A549 (cell line): ENCODE results near the gene HMCES. TPM values are rescaled to one million over a fixed set of nuclear protein-coding genes. Genes with fewer than 3 reads are reported as not detected.
"Not testable (repeated sequence)": the region's sequence is repeated elsewhere in the genome, so short reads cannot be mapped to it uniquely, and the experiment has no call there.

Source experiments
- ATAC-seq, 2 experiments: fragments of 200-7000 bp in 1 of 2; fragments of >200 bp in 1 of 2; cut with Nextera tagmentation in 1 of 2; cut with Tn5 transposase in 1 of 2; 3 replicates each; pipeline versions ENCODE4 v1.8.0 to v1.9.1; 2018 to 2020; ENCODE audit warnings: mild to moderate bottlenecking in 1 of 2, moderate library complexity in 1 of 2
- CTCF ChIA-PET: fragments of 300-600 bp; sonication (Branson Sonifier 250); formaldehyde crosslinking; extraction: SDS; loops from one replicate; lab custom pipeline; 2021; ENCODE audit warnings: antibody characterized with exemption, inconsistent platforms; lab: Yijun Ruan, JAX
- POLR2A ChIA-PET: fragments of 350-600 bp; formaldehyde crosslinking; extraction: SDS; loops from one replicate; lab custom pipeline; 2021; ENCODE audit warnings: antibody characterized with exemption, inconsistent platforms; lab: Yijun Ruan, JAX
- DNase-seq, 2 experiments: peaks; one replicate each; pipeline versions ENCODE4 v3.0.0 to v3.0.0-alpha.2; 2011 to 2016; ENCODE audit warnings: low read depth in 1 of 2, low spot score in 1 of 2
- FAIRE-seq: peaks from 2 replicates; lab custom pipeline; 2011; peaks lifted over from hg19 to GRCh38; lab: Jason Lieb, UNC
- H3K27ac ChIP-seq, 2 experiments: fragments of >200 bp; sonication (Bioruptor Twin); formaldehyde crosslinking; 3 replicates each; pipeline ENCODE4 v1.5.1; 2016 to 2017
- H3K4me1 ChIP-seq: fragments of >200 bp; sonication (Bioruptor Twin); formaldehyde crosslinking; 3 replicates; pipeline ENCODE4 v1.6.1; 2016
- H3K4me2 ChIP-seq: fragments of >200 bp; sonication (Bioruptor Twin); formaldehyde crosslinking; 3 replicates; pipeline ENCODE4 v1.6.1; 2016
- H3K4me3 ChIP-seq: fragments of >200 bp; sonication (Bioruptor Twin); formaldehyde crosslinking; 3 replicates; pipeline ENCODE4 v1.5.1; 2016
- H3K9me3 ChIP-seq: fragments of >200 bp; sonication (Bioruptor Twin); formaldehyde crosslinking; 3 replicates; pipeline ENCODE4 v1.6.1; 2016
- CEBPB ChIP-seq, 2 experiments: fragments of >200 bp in 1 of 2; sonication (Bioruptor Twin) in 1 of 2; formaldehyde crosslinking in 1 of 2; IDR thresholded peaks; 2 replicates each; pipeline ENCODE4 v1.6.1; 2012 to 2016
- CHD4 ChIP-seq: fragments of 200-600 bp; sonication (generic); IDR thresholded peaks from 2 replicates; pipeline ENCODE4 v1.6.1; 2016; ENCODE audit warnings: antibody characterized with exemption, mild to moderate bottlenecking, borderline replicate concordance
- CTCF ChIP-seq: fragments of >200 bp; sonication (Bioruptor Twin); formaldehyde crosslinking; IDR thresholded peaks from 3 replicates; pipeline ENCODE4 v1.5.1; 2016
- ESRRA ChIP-seq: fragments of 150-350 bp; IDR thresholded peaks from 2 replicates; pipeline ENCODE4 v1.6.1; 2014; ENCODE audit warnings: mild to moderate bottlenecking, low read length, borderline replicate concordance
- FOXS1 ChIP-seq: fragments of 250-450 bp; sonication (Bioruptor Pico); IDR thresholded peaks from 2 replicates; pipeline ENCODE4 v1.5.0; 2020; ENCODE audit warnings: mild to moderate bottlenecking, moderate library complexity
- GATA3 ChIP-seq: IDR thresholded peaks from 2 replicates; pipeline ENCODE4 v1.6.1; 2012; ENCODE audit warnings: borderline replicate concordance
- HEYL ChIP-seq: fragments of 250-450 bp; sonication (Bioruptor Pico); IDR thresholded peaks from 2 replicates; pipeline ENCODE4 v1.8.0; 2021; ENCODE audit warnings: mild to moderate bottlenecking, moderate library complexity
- HOXB5 ChIP-seq: fragments of 250-450 bp; sonication (Bioruptor Pico); IDR thresholded peaks from 2 replicates; pipeline ENCODE4 v1.5.0; 2020; ENCODE audit warnings: mild to moderate bottlenecking, moderate library complexity
- JUN ChIP-seq, 2 experiments: fragments of >200 bp; sonication (Bioruptor Twin); formaldehyde crosslinking; IDR thresholded peaks; 2 replicates in 1 of 2; 3 replicates in 1 of 2; pipeline ENCODE4 v1.6.1; 2016 to 2017
- JUNB ChIP-seq: fragments of >200 bp; sonication (Bioruptor Twin); formaldehyde crosslinking; IDR thresholded peaks from 2 replicates; pipeline ENCODE4 v1.6.1; 2016
- MAX ChIP-seq: IDR thresholded peaks from 2 replicates; pipeline ENCODE4 v1.6.1; 2012
- MAZ ChIP-seq: fragments of 150-350 bp; IDR thresholded peaks from 2 replicates; pipeline ENCODE4 v1.6.1; 2014; ENCODE audit warnings: antibody characterized with exemption, low read depth, low read length, borderline replicate concordance
- NPAS2 ChIP-seq: fragments of 250-450 bp; sonication (Bioruptor Pico); IDR thresholded peaks from 2 replicates; pipeline ENCODE4 v1.8.0; 2022; ENCODE audit warnings: mild to moderate bottlenecking, moderate library complexity, borderline replicate concordance
- PHF8 ChIP-seq: fragments of 200-600 bp; sonication (generic); IDR thresholded peaks from 2 replicates; pipeline ENCODE4 v1.6.1; 2016; ENCODE audit warnings: low read depth, mild to moderate bottlenecking, antibody characterized with exemption, moderate library complexity, borderline replicate concordance
- POLR2AphosphoS2 ChIP-seq: conservative IDR thresholded peaks from 2 replicates; pipeline ENCODE4 v1.6.1; 2012; ENCODE audit warnings: low read length, improper control_type of control experiment, inconsistent platforms
- RAD21 ChIP-seq, 2 experiments: fragments of >200 bp in 1 of 2; sonication (Bioruptor Twin) in 1 of 2; formaldehyde crosslinking in 1 of 2; IDR thresholded peaks in 1 of 2; conservative IDR thresholded peaks in 1 of 2; 2 replicates in 1 of 2; 3 replicates in 1 of 2; pipeline ENCODE4 v1.6.1; 2012 to 2018; ENCODE audit warnings: inconsistent platforms in 1 of 2
- RCOR1 ChIP-seq: fragments of 150-350 bp; IDR thresholded peaks from 2 replicates; pipeline ENCODE4 v1.6.1; 2014; ENCODE audit warnings: antibody characterized with exemption, low read length, low read depth
- RFX5 ChIP-seq: fragments of 450-650 bp; IDR thresholded peaks from 2 replicates; pipeline ENCODE4 v1.7.1; 2014; ENCODE audit warnings: antibody characterized with exemption, mild to moderate bottlenecking, moderate library complexity
- SMC3 ChIP-seq: fragments of >200 bp; sonication (Bioruptor Twin); formaldehyde crosslinking; IDR thresholded peaks from 3 replicates; pipeline ENCODE4 v1.6.1; 2018; ENCODE audit warnings: inconsistent platforms
- USF2 ChIP-seq: fragments of 450-650 bp; IDR thresholded peaks from 2 replicates; pipeline ENCODE4 v1.6.1; 2014; ENCODE audit warnings: antibody characterized with exemption
- ZC3H11A ChIP-seq: fragments of 450-650 bp; IDR thresholded peaks from 2 replicates; pipeline ENCODE4 v1.6.1; 2014; ENCODE audit warnings: antibody characterized with exemption, mild to moderate bottlenecking
- WGBS: methylation state at CpG from one replicate; pipeline ENCODE4 v1.1.6; 2017; ENCODE audit errors: missing lambda C conversion rate; 5-methylcytosine and 5-hydroxymethylcytosine counted together
- polyA plus RNA-seq, 4 experiments: library from polyadenylated mRNA; depleted of rRNA in 3 of 4; stranded (reverse); fragments of >200 nt; fragmentation: RNase III in 1 of 4; extraction: RNeasy Plus Mini Kit Qiagen cat#74134 plus additional on column Dnase treatment in 1 of 4; gene quantifications; 2 replicates in 3 of 4; 3 replicates in 1 of 4; pipeline ENCODE4 v1.2.3, GENCODE V29; 2011 to 2017
- TF ChIP-seq, protein P1 (sequence below): fragments of 250-450 bp; sonication (Bioruptor Pico); IDR thresholded peaks from 2 replicates; pipeline ENCODE4 v1.5.0; 2020; ENCODE audit warnings: low read depth, mild to moderate bottlenecking, moderate library complexity

Gene HMCES
- polyA plus RNA-seq, 2 of the 4 experiments (the other 2 are of a cell fraction), result 35.2 to 39.9 TPM

DNA sequence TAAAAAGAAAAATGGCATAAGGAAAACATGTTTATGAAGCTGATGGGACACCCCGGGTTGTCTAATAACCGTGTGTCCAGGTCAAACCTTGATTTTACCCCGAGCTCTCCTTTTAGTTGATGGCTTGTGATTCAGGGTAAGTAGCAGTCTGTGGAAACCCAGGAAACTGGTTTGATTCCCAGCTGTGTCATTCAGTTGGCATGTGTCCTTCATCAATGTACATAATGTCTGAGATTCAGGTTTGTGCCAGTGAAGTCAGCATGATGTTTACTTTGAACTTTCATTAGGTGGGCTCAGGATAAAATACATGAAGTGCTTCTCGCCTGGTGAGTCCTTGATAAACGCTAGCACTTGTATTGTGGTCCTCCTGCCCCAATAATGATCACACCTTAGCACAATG, 33.5 kb upstream of the HMCES start:
- FAIRE-seq, result no peak
- H3K27ac ChIP-seq, result peak overlapping the region; percentile 64 to 81
- TF ChIP-seq RCOR1 (no peak), USF2 (no peak)
- TF ChIP-seq, all 56 proteins: peak for 0
- ATAC-seq (peak; percentile 2 to 7; a peak in 3 of 6 replicates), DNase-seq (peak in 1 of 2 experiments; percentile 38)
- WGBS, result 38% methylated on average over 5 of the region's 5 CpGs
- H3K4me3 ChIP-seq, result no peak overlapping the region
- ChIA-PET POLR2A (interaction anchor here (1.0 to 2.5 kb wide), 8 partner anchors 14 to 192 kb away, joined by 3 to 24 read pairs (median 8); partner anchors contain the start of gene CNBP), CTCF (interaction anchor here (0.7 to 6.8 kb wide), 48 partner anchors 11 to 369 kb away, joined by 3 to 83 read pairs (median 6); partner anchors contain the start of genes CNBP, ISY1 and RAB43)
- no peaks in the 10 kb centered on the region for H3K9me3 ChIP-seq
- peaks cover 22% of the 10 kb centered on the region for H3K4me1 ChIP-seq
- H3K4me2 ChIP-seq, result peak overlapping the region; percentile 64

- H3K4me2 ChIP-seq, result peak overlapping the region; percentile 64
- POLR2A ChIA-PET, result interaction anchor here (0.7 to 2.5 kb wide), 9 partner anchors 15 to 192 kb away, joined by 3 to 24 read pairs (median 8); partner anchors contain the start of gene CNBP
- ATAC-seq (peak; percentile 92 to 96), DNase-seq (peak; percentile 90)
- not testable (repeated sequence) for FAIRE-seq, H3K9me3 ChIP-seq, H3K4me3 ChIP-seq
- peak; percentile 91 to 94 for TF ChIP-seq RAD21 (conservative IDR thresholded peaks at IDR 0.05 in 1 of 2, IDR thresholded peaks at IDR 0.05 in 1 of 2)
- TF ChIP-seq SMC3, result peak; percentile 89
- TF ChIP-seq CTCF, result peak; percentile 85
- 0 out of 2 replicates have a peak, but pooled peaks have one; percentile 35 for TF ChIP-seq MAX
- CTCF ChIA-PET, result interaction anchor here (0.6 to 6.8 kb wide), 57 partner anchors 11 to 956 kb away, joined by 3 to 83 read pairs (median 5); partner anchors contain the start of genes CNBP, ISY1 and RAB43
- WGBS, result 3% methylated on average over 10 of the region's 11 CpGs
- H3K4me1 ChIP-seq, result peaks cover 21% of the 10 kb centered on the region; the same call in 2 of the 3 replicates
- peak overlapping the region; percentile 64 to 81 for H3K27ac ChIP-seq
These were observed 32.9 kb upstream of the HMCES start for GRCh38 chr3:129245641-129246306.

- FAIRE-seq (no peak), DNase-seq (no peak), ATAC-seq (no peak)
- H3K4me3 ChIP-seq, result no peak overlapping the region
- H3K27ac ChIP-seq, result no peak overlapping the region
- H3K9me3 ChIP-seq, result no peaks in the 10 kb centered on the region
- H3K4me1 ChIP-seq, result peaks cover 21% of the 10 kb centered on the region; the same call in 2 of the 3 replicates
- POLR2A ChIA-PET, result interaction anchor here (0.7 to 2.5 kb wide), 4 partner anchors 51 to 193 kb away, joined by 4 to 24 read pairs (median 8); partner anchors contain the start of gene RAB43
- TF ChIP-seq ZC3H11A (no peak), HOXB5 (CRISPR knock-in tag) (no peak), GATA3 (no peak), JUN (IDR thresholded peaks at IDR 0.05) (no peak), ESRRA (no peak), POLR2AphosphoS2 (no peak), CEBPB (IDR thresholded peaks at IDR 0.05) (no peak), PHF8 (no peak), NPAS2 (no peak), HEYL (CRISPR knock-in tag) (no peak), MAZ (no peak), RFX5 (no peak), JUNB (no peak), CHD4 (no peak), FOXS1 (no peak)
- TF ChIP-seq, protein P1, sequence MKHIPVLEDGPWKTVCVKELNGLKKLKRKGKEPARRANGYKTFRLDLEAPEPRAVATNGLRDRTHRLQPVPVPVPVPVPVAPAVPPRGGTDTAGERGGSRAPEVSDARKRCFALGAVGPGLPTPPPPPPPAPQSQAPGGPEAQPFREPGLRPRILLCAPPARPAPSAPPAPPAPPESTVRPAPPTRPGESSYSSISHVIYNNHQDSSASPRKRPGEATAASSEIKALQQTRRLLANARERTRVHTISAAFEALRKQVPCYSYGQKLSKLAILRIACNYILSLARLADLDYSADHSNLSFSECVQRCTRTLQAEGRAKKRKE, result no peak
- TF ChIP-seq, all 56 proteins: peak for 0
- H3K4me2 ChIP-seq, result no peak overlapping the region
- CTCF ChIA-PET, result interaction anchor here (0.7 to 6.8 kb wide), 36 partner anchors 10 to 368 kb away, joined by 3 to 83 read pairs (median 8); partner anchors contain the start of genes CNBP and ISY1
These were observed 32.0 kb upstream of the HMCES start for GRCh38 chr3:129246636-129247035.
